Measurements from ENCODE around the gene MDC1. TPM values are rescaled to one million over a fixed set of nuclear protein-coding genes. Genes with fewer than 3 reads are reported as not detected.
"Not testable (repeated sequence)": the region's sequence is repeated elsewhere in the genome, so short reads cannot be mapped to it uniquely, and the experiment has no call there.

The MDC1 gene
- total RNA-seq, 4 donors from 2014 or later = 3.6 to 8.9 (median 6.2) TPM

DNA sequence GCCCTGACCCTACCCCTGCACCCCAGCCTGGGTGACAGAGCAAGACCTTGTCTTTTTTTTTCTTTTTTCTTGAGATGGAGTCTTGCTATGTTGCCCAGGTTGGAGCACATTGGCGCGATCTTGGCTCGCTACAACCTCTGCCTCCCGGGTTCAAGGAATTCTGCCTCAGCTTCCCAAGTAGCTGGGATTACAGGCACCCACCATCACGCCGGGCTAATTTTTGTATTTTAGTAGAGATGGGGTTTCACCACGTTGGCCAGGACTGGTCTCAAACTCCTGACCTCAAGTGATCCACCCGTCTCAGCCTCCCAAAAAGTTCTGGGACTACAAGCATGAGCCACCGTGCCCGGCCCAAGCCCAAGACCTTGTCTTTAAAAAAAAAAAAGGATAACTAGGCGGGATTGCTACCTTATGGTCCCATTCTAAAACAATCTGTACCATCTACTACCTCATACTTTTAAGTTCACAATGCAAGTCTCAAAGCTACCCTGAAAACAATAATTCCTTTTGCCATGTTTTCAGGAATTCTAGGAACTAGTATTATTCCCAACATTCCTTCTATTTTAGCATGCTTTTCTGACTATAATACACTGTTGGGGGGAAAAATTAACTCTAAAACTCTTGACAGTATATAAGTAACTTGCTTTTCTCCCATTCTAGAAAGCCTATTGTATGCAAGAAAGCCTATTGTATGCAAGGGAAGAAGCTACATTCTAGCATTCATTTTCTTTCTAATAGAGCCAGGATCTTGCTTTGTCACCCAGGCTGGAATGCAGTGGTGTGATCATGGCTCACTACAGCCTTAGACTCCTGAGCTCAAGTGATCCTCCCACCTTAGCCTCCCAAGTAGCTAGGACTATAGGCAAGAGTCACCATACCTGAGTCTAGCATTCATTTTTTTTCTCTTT, 9.7 kb upstream of the MDC1 start:
- TF ChIP-seq, protein P1, sequence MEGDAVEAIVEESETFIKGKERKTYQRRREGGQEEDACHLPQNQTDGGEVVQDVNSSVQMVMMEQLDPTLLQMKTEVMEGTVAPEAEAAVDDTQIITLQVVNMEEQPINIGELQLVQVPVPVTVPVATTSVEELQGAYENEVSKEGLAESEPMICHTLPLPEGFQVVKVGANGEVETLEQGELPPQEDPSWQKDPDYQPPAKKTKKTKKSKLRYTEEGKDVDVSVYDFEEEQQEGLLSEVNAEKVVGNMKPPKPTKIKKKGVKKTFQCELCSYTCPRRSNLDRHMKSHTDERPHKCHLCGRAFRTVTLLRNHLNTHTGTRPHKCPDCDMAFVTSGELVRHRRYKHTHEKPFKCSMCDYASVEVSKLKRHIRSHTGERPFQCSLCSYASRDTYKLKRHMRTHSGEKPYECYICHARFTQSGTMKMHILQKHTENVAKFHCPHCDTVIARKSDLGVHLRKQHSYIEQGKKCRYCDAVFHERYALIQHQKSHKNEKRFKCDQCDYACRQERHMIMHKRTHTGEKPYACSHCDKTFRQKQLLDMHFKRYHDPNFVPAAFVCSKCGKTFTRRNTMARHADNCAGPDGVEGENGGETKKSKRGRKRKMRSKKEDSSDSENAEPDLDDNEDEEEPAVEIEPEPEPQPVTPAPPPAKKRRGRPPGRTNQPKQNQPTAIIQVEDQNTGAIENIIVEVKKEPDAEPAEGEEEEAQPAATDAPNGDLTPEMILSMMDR (IDR thresholded peaks at IDR 0.05 in 4 of 5, conservative IDR thresholded peaks at IDR 0.05 in 1 of 5) = no peak
- no peak for TF ChIP-seq POLR2A (IDR thresholded peaks at IDR 0.05)
- DNase-seq (no peak), ATAC-seq (no peak)
- no peak overlapping the region for H3K4me3 ChIP-seq
- intact Hi-C loops (cut with DNase I; ENCODE audit: low total_unique reads) = no loop called here
- in situ Hi-C loops (cut with MboI; ENCODE audit: low sequenced_read_pairs in 4 of 4) = loop anchor here in 1 of 4 donors (25.0 kb wide), 1 partner anchor 161 kb away; the partner anchor contains the start of gene DDR1
- no peaks in the 10 kb centered on the region for H3K27me3 ChIP-seq
- no peaks in the 10 kb centered on the region for H3K9me3 ChIP-seq
- peaks cover 0 to 84% of the 10 kb centered on the region in 2 donors for H3K36me3 ChIP-seq
- peaks cover 8 to 17% of the 10 kb centered on the region in 2 donors for H3K4me1 ChIP-seq
- peak overlapping the region in 1 of 4 donors; percentile 43 for H3K27ac ChIP-seq

DNA sequence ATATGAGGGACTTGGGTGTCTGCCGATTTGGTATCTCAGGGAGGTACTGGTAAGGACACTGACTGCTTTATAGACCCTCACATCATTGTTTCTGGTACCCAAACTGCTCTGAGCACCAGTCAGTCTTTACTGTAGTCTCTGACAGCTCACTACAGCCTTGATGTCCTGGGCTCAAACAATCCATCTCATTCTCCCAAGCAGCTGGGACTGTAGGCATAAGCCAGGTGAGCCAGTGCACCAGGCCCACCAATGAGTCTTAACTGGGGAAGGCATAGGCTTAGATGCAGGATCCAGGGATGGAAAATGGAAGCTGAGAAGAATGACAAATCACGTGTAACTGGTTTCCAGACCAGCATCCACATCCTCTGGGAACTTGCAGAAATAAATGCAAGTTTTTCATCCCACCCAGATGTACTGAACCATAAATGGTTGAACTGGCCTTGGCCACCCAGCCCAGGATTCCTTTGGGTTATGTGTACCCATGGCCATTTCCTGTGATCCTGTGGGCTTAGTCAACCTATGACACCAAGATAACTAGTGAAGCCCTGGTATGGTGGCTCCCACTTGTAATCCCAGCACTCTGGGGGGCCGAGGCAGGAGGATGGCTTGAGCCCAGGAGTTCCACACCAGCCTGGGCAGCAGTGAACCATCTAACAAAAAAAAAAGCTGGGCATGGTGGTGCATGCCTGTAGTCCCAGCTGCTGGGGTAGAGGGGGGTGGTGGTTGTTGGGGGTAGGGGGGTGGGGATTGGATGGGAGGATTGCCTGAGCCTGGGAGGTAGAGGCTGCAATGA, 8.8 kb upstream of the MDC1 start:
- no peak overlapping the region for H3K4me3 ChIP-seq
- H3K9me3 ChIP-seq = no peaks in the 10 kb centered on the region
- TF ChIP-seq POLR2A (IDR thresholded peaks at IDR 0.05) = no peak
- TF ChIP-seq, protein P1 (IDR thresholded peaks at IDR 0.05 in 4 of 5, conservative IDR thresholded peaks at IDR 0.05 in 1 of 5) = no peak
- H3K36me3 ChIP-seq = peaks cover 0 to 80% of the 10 kb centered on the region in 2 donors
- DNase-seq (no peak), ATAC-seq (no peak)
- in situ Hi-C loops (cut with MboI; ENCODE audit: low sequenced_read_pairs in 4 of 4) = loop anchor here in 1 of 4 donors (25.0 kb wide), 1 partner anchor 161 kb away; the partner anchor contains the start of gene DDR1
- peak overlapping the region in 1 of 4 donors; percentile 10 for H3K27ac ChIP-seq
- H3K27me3 ChIP-seq = no peaks in the 10 kb centered on the region
- intact Hi-C loops (cut with DNase I; ENCODE audit: low total_unique reads) = no loop called here
- peaks cover 11 to 18% of the 10 kb centered on the region in 2 donors for H3K4me1 ChIP-seq

DNA sequence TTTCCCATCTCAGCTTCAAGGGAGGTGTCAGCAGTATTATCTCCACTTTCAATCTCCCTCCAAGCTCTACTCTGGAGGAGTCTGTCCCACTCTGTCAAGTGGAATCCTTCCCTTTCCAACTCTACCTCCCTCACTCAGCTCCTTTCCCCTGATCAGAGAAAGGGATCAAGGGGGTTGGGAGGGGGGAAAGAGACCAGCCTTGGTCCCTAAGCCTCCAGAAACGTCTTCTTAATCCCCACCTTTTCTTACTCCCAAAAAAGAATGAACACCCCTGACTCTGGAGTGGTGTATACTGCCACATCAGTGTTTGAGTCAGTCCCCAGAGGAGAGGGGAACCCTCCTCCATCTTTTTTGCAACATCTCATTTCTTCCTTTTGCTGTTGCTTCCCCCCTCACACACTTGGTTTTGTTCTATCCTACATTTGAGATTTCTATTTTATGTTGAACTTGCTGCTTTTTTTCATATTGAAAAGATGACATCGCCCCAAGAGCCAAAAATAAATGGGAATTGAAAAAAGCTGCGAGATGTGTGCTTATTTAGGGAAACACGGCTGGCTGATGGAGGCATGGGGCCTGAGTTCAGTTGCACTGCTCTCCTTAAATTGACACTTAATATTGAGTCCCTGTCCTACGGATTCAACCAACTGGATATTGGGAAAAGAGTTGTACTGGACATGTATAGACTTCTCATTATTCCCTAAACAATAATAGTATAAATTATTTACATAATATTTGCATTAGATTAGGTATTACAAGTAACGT, 8.0 kb upstream of the MDC1 start:
- no peaks in the 10 kb centered on the region for H3K9me3 ChIP-seq
- peaks cover 0 to 72% of the 10 kb centered on the region in 2 donors for H3K36me3 ChIP-seq
- DNase-seq = no peak
- ATAC-seq = no peak
- H3K4me3 ChIP-seq = no peak overlapping the region
- no peaks in the 10 kb centered on the region for H3K27me3 ChIP-seq
- no peak for TF ChIP-seq POLR2A (IDR thresholded peaks at IDR 0.05)
- TF ChIP-seq, protein P1 (IDR thresholded peaks at IDR 0.05 in 4 of 5, conservative IDR thresholded peaks at IDR 0.05 in 1 of 5) = no peak
- intact Hi-C loops (cut with DNase I; ENCODE audit: low total_unique reads) = no loop called here
- peaks cover 11 to 18% of the 10 kb centered on the region in 2 donors for H3K4me1 ChIP-seq
- H3K27ac ChIP-seq = peak overlapping the region in 3 of 4 donors; percentile 2 to 19 (median 14)
- in situ Hi-C loops (cut with MboI; ENCODE audit: low sequenced_read_pairs in 4 of 4) = loop anchor here (5.0 to 25.0 kb wide), 3 partner anchors 43 to 162 kb away; partner anchors contain the start of gene DDR1 (in 1 of the 4)

DNA sequence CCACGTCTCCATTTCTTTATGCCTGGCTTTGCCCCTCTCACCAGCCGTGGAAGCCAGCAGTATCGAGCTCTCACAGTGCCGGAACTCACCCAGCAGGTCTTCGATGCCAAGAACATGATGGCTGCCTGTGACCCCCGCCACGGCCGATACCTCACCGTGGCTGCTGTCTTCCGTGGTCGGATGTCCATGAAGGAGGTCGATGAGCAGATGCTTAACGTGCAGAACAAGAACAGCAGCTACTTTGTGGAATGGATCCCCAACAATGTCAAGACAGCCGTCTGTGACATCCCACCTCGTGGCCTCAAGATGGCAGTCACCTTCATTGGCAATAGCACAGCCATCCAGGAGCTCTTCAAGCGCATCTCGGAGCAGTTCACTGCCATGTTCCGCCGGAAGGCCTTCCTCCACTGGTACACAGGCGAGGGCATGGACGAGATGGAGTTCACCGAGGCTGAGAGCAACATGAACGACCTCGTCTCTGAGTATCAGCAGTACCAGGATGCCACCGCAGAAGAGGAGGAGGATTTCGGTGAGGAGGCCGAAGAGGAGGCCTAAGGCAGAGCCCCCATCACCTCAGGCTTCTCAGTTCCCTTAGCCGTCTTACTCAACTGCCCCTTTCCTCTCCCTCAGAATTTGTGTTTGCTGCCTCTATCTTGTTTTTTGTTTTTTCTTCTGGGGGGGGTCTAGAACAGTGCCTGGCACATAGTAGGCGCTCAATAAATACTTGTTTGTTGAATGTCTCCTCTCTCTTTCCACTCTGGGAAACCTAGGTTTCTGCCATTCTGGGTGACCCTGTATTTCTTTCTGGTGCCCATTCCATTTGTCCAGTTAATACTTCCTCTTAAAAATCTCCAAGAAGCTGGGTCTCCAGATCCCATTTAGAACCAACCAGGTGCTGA, 7.0 kb upstream of the MDC1 start:
- Histone ChIP-seq H3K27ac (peak overlapping the region in 2 of 4 donors; percentile 3 to 28), H3K36me3 (peaks cover 0 to 62% of the 10 kb centered on the region in 2 donors), H3K4me1 (peaks cover 19 to 24% of the 10 kb centered on the region in 2 donors)
- H3K9me3 ChIP-seq; DNase-seq; intact Hi-C loops (cut with DNase I; ENCODE audit: low total_unique reads); H3K4me3 ChIP-seq; ATAC-seq; H3K27me3 ChIP-seq: not testable (repeated sequence)
- in situ Hi-C loops (cut with MboI; ENCODE audit: low sequenced_read_pairs in 4 of 4) = loop anchor here (5.0 kb wide), 2 partner anchors 42 to 47 kb away; no protein-coding TSS in a partner anchor

DNA sequence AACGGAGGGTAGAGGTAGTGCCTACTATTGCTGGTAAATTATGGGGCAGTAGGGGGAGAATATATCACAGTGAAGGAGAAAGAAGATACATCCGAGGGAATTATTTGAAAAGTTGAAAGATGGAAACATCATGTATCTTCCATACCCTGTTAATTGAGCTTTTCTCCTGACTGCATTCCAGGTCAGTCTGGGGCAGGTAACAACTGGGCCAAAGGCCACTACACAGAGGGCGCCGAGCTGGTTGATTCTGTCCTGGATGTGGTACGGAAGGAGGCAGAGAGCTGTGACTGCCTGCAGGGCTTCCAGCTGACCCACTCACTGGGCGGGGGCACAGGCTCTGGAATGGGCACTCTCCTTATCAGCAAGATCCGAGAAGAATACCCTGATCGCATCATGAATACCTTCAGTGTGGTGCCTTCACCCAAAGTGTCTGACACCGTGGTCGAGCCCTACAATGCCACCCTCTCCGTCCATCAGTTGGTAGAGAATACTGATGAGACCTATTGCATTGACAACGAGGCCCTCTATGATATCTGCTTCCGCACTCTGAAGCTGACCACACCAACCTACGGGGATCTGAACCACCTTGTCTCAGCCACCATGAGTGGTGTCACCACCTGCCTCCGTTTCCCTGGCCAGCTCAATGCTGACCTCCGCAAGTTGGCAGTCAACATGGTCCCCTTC, 6.2 kb upstream of the MDC1 start:
- intact Hi-C loops (cut with DNase I; ENCODE audit: low total_unique reads); H3K27me3 ChIP-seq; DNase-seq; ATAC-seq; H3K4me3 ChIP-seq; H3K9me3 ChIP-seq: not testable (repeated sequence)
- peaks cover 20 to 26% of the 10 kb centered on the region in 2 donors for H3K4me1 ChIP-seq
- in situ Hi-C loops (cut with MboI; ENCODE audit: low sequenced_read_pairs in 4 of 4) = loop anchor here (5.0 kb wide), 2 partner anchors 41 to 46 kb away; no protein-coding TSS in a partner anchor
- H3K27ac ChIP-seq = peak overlapping the region in 3 of 4 donors; percentile 94 to 99 (median 96)
- H3K36me3 ChIP-seq = peaks cover 0 to 54% of the 10 kb centered on the region in 2 donors

Measured in gastrocnemius medialis (tissue), 4 donors.